Suprapubic skin (tissue), 4 donors: ENCODE results near the gene MRPL10. TPM values are rescaled to one million over a fixed set of nuclear protein-coding genes. Genes with fewer than 3 reads are reported as not detected.
A peak's percentile ranks its signal among the peaks of the same experiment; 100 is the strongest.

Experiments used
- DNase-seq, 2 donors: peaks; one replicate each; pipeline ENCODE4 v3.0.0-alpha.2; 2019; ENCODE audit warnings: low spot score in 2 of 2
- H3K27ac ChIP-seq: fragments of 200-600 bp; sonication (generic); one replicate; pipeline ENCODE4 v1.5.1; 2019
- H3K27me3 ChIP-seq: fragments of 200-600 bp; sonication (generic); one replicate; pipeline ENCODE4 v1.5.1; 2019
- H3K36me3 ChIP-seq: fragments of 200-600 bp; sonication (generic); one replicate; pipeline ENCODE4 v1.5.1; 2019
- H3K4me1 ChIP-seq: fragments of 200-600 bp; sonication (generic); one replicate; pipeline ENCODE4 v1.5.1; 2019
- H3K4me3 ChIP-seq: fragments of 200-600 bp; sonication (generic); one replicate; pipeline ENCODE4 v1.5.1; 2019; ENCODE audit warnings: mild to moderate bottlenecking
- H3K9me3 ChIP-seq: fragments of 200-600 bp; sonication (generic); one replicate; pipeline ENCODE4 v1.5.1; 2019
- CTCF ChIP-seq, 2 donors: fragments of 200-600 bp in 1 of 2; fragments of 450-650 bp in 1 of 2; sonication (generic) in 1 of 2; IDR thresholded peaks; one replicate each; pipeline ENCODE4 v1.5.1; 2016 to 2019; ENCODE audit warnings: antibody characterized with exemption in 2 of 2, mild to moderate bottlenecking in 1 of 2, moderate library complexity in 1 of 2
- EP300 ChIP-seq: sonication (generic); formaldehyde crosslinking; IDR thresholded peaks from one replicate; pipeline ENCODE4 v1.6.1; 2017; ENCODE audit warnings: antibody characterized with exemption
- POLR2A ChIP-seq, 2 donors: fragments of 450-650 bp; IDR thresholded peaks; one replicate each; pipeline ENCODE4 v1.6.1; 2017; ENCODE audit warnings: antibody characterized with exemption in 2 of 2, mild to moderate bottlenecking in 2 of 2, moderate library complexity in 2 of 2
- POLR2AphosphoS5 ChIP-seq, 3 donors: sonication (generic); formaldehyde crosslinking; IDR thresholded peaks; one replicate each; pipeline ENCODE4 v1.6.1; 2017; ENCODE audit warnings: antibody characterized with exemption in 3 of 3
- WGBS: methylation state at CpG from one replicate; pipeline ENCODE4 v1.1.5; 2018; 5-methylcytosine and 5-hydroxymethylcytosine counted together
- total RNA-seq, 4 donors: library from RNA; depleted of rRNA; stranded (reverse); fragments of >200 nt; gene quantifications; one replicate each; pipeline ENCODE4 v1.1.0, GENCODE V29; 2016

MRPL10 gene
- total RNA-seq, 4 donors from 2014 or later = 27.7 to 33.8 (median 31.2) TPM

- Histone ChIP-seq H3K4me1 (peaks cover 37% of the 10 kb centered on the region), H3K36me3 (peaks cover 30% of the 10 kb centered on the region), H3K27ac (peak within 1 kb of the TSS; percentile 47), H3K4me3 (peak within 1 kb of the TSS; percentile 64), H3K27me3 (peaks cover 10% of the 10 kb centered on the region), H3K9me3 (no peaks in the 10 kb centered on the region)
- TF ChIP-seq POLR2A (IDR thresholded peaks at IDR 0.05) = no peak
- peak; percentile 97 for TF ChIP-seq CTCF (IDR thresholded peaks at IDR 0.05)
- TF ChIP-seq POLR2AphosphoS5 (IDR thresholded peaks at IDR 0.05) = peak in 1 of 3 donors; percentile 29
- WGBS = 0% methylated on average over 3 of the region's 55 CpGs
- DNase-seq = peak; percentile 92 to 94
Observed at GRCh38 chr17:47840742-47841487, 9.6 kb upstream of the MRPL10 start, which contains the start of gene SCRN2. Gene SCRN2 (minus strand): TSS chr17:47841273. CDS start chr17:47840843, 430 bp downstream.

DNA sequence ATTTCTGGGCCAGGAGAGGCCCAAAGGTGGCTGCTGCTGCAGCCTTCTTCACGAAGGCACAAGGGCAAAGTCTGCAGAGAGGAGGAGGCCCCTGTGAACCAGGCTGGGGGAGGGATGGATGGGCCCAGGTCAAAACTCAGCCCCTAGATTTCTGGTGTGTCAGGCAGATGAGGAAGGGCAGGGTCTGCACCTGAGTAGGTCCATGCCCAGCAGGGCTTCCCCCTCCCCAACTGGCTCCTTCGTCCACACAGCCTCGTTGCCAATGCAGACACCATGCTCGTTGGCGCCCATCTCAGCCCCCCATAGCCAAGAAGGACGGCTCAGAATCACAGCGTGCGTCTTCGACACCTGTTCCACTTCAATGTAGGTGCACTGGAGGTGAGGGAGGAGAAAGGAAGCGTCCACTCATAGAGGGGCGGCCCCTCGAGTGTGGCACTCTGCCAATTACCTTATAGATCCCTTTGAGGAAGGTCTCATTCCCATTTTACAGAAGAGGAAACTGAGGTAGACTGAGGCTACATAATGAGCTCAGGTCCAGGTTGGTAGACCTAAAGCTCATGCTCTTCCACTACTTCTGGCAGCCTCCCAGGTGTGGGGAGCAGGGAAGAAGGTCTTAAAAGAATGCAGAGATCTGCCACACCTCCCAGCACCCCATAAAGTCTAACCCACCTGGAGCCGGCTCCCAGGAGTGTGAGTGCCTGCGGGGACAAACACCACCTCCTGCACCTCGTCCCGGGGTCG lies 8.8 kb upstream of the MRPL10 start:
- Histone ChIP-seq H3K27ac (no peak overlapping the region), H3K4me3 (peak overlapping the region; percentile 64), H3K4me1 (peaks cover 37% of the 10 kb centered on the region), H3K36me3 (peaks cover 37% of the 10 kb centered on the region), H3K9me3 (no peaks in the 10 kb centered on the region), H3K27me3 (peaks cover 7% of the 10 kb centered on the region)
- TF ChIP-seq CTCF (IDR thresholded peaks at IDR 0.05) (no peak), POLR2AphosphoS5 (IDR thresholded peaks at IDR 0.05) (no peak), EP300 (no peak), POLR2A (IDR thresholded peaks at IDR 0.05) (no peak)
- WGBS = 80% methylated on average over 11 of the region's 17 CpGs
- no peak for DNase-seq

DNA sequence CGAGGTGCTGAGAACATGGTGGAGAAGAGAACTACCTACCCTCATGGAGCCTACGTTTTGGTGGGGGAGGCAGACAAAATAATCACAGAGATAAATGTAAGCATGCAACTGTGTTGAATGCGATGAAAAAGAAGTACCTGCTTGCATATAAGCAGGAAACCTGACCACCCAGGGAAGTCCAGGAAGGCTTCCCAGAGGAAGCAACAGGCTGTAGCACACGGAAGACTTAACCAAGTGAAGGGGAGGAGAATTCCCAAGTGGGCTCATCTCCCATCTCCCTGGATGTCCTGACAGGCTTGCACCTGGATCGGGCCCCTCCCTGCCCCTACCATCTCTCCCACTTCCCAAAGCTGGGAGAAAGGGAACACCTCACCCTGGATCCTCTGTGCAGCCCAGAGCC lies 7.7 kb upstream of the MRPL10 start:
- TF ChIP-seq POLR2A (IDR thresholded peaks at IDR 0.05) (no peak), POLR2AphosphoS5 (IDR thresholded peaks at IDR 0.05) (no peak), CTCF (IDR thresholded peaks at IDR 0.05) (no peak), EP300 (no peak)
- no peaks in the 10 kb centered on the region for H3K27me3 ChIP-seq

DNA sequence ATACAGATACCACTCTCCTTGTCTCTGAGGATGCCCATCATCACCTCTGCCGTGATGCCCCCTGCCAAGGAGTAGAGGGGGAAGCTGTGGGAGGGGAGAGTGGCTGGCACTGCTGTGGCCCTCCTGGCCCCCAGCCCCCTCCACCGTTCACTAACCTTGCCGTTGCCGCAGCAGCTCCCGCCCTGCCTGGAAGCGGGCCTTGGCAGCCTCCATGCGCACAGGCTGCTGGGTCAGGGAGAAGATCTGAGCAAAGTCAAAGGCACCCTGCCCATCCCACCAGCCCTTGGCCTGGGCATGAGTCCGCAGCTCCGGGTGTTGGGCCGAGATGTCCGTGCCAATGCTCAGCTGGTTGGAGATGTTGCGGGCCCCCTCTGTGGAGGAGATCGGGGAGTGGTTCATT lies 7.3 kb upstream of the MRPL10 start:
- H3K4me1 ChIP-seq = peaks cover 30% of the 10 kb centered on the region
- H3K4me3 ChIP-seq = no peak overlapping the region
- no peaks in the 10 kb centered on the region for H3K9me3 ChIP-seq
- H3K27ac ChIP-seq = no peak overlapping the region
- peaks cover 37% of the 10 kb centered on the region for H3K36me3 ChIP-seq
- 94% methylated on average over 9 of the region's 13 CpGs for WGBS
- H3K27me3 ChIP-seq = no peaks in the 10 kb centered on the region
- no peak for DNase-seq
- no peak for TF ChIP-seq POLR2AphosphoS5 (IDR thresholded peaks at IDR 0.05)
- TF ChIP-seq CTCF (IDR thresholded peaks at IDR 0.05) = no peak
- no peak for TF ChIP-seq EP300
- TF ChIP-seq POLR2A (IDR thresholded peaks at IDR 0.05) = no peak

More for the DNA sequence above, 7.7 kb upstream of the MRPL10 start:
- no peak for DNase-seq
- H3K9me3 ChIP-seq = no peaks in the 10 kb centered on the region
- H3K4me1 ChIP-seq = peaks cover 34% of the 10 kb centered on the region
- H3K27ac ChIP-seq = no peak overlapping the region
- WGBS = 88% methylated on average over 5 of the region's 5 CpGs
- no peak overlapping the region for H3K4me3 ChIP-seq
- peaks cover 37% of the 10 kb centered on the region for H3K36me3 ChIP-seq

DNA sequence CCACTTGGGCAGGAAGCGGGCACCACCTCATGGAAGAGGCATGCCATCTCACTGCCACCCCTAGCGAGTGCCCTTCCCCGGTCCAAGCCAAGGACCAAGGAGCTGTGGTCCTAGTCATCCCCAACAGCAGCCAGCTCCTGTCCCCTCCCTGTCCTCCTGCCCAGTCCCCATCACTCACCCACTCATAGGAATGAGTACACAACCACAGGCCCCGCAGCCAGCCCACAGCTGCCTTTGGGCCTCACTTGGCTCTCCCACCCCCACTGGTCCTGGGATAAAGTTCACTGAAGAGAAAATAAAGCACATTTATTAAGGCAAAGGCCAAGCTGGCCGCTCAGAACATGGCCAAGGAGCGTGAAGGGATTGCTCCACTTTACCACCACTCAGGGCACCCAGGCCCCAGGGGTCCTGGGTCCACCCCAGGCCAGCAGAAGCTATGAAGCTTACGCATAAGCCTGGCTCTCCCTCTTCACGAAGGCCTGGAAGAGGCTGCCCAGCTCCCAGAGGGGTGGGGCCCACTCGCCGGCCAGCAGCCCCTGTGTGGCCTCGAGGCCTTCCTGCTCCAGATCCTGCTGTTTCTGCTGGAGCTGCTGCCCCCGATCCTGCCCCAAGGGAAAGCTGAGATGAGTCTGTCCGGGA lies 6.2 kb upstream of the MRPL10 start:
- Histone ChIP-seq H3K4me3 (no peak overlapping the region), H3K27me3 (no peaks in the 10 kb centered on the region), H3K9me3 (no peaks in the 10 kb centered on the region), H3K36me3 (peaks cover 37% of the 10 kb centered on the region), H3K4me1 (peaks cover 20% of the 10 kb centered on the region), H3K27ac (no peak overlapping the region)
- DNase-seq = no peak
- 91% methylated on average over 6 of the region's 13 CpGs for WGBS
- no peak for TF ChIP-seq CTCF (IDR thresholded peaks at IDR 0.05)
- TF ChIP-seq POLR2AphosphoS5 (IDR thresholded peaks at IDR 0.05) = no peak
